Lower leg skin (tissue), 3 donors: ENCODE measurements around the gene AP1M2.

Experiments used
- CTCF ChIP-seq, 3 donors: fragments of 450-650 bp; IDR thresholded peaks; one replicate each; pipeline ENCODE4 v1.5.1; 2016; ENCODE audit warnings: antibody characterized with exemption in 3 of 3, mild to moderate bottlenecking in 3 of 3, moderate library complexity in 2 of 3
- POLR2A ChIP-seq, 2 donors: fragments of 450-650 bp; IDR thresholded peaks; one replicate each; pipeline ENCODE4 v1.6.1; 2016 to 2017; ENCODE audit warnings: antibody characterized with exemption in 2 of 2, mild to moderate bottlenecking in 1 of 2, moderate library complexity in 1 of 2

DNA sequence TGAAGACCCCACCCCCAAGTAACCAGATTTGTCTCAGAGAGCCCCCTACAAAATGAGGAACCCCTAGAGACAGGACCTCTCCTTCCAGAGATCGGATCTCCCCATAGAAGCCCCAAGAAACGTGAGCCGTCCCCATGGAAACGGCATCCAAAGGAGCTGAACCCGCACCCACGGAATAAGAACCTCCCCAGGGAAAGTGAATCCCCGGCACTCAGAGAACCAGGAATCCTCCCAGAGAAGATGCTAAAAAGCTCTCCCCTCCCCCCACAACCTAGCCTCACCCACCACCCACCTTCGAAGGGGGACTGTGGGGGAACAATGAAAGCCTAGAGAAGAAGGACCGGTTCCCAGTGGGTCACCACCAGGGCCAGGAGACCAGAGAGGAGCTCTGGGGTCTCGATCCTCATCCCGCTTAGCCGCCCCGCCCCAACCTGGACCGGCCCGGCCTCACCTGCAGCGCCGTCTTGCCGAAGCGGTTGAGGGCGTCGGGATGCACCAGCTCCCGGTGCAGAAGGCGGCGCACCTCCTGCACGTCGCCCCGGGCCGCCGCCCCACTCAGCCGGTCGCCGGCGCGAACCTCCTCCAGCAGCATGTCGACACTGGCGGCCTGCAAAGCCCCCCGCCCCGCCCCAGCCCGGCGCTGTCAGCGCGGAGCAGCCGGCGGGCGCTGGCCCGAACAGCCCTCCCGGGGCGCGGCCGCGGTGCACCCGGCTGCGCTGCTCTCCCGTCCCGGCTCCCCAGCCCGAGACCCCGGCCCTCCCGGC, 18.9 kb downstream of the AP1M2 start:
- no peak for TF ChIP-seq POLR2A (IDR thresholded peaks at IDR 0.05)
- no peak for TF ChIP-seq CTCF (IDR thresholded peaks at IDR 0.05)
